ENCODE measurements around the gene AKNA. TPM values are rescaled to one million over a fixed set of nuclear protein-coding genes. Genes with fewer than 3 reads are reported as not detected.

Gene AKNA
- total RNA-seq, 1 donor from 2014 or later, result 24.6 TPM

- Mint-ChIP-seq H3K9me3 (ENCODE audit: low read depth) (no peaks in the 10 kb centered on the region), H3K27me3 (peaks cover 8% of the 10 kb centered on the region), H3K4me1 (ENCODE audit: low read depth) (peaks cover 10% of the 10 kb centered on the region), H3K27ac (peak overlapping the region; percentile 63), H3K36me3 (ENCODE audit: insufficient read depth) (no peaks in the 10 kb centered on the region), H3K4me3 (ENCODE audit: low read depth) (no peak overlapping the region)
- no peak for DNase-seq (ENCODE audit: low spot score, unreplicated experiment)
- no peak for TF ChIP-seq CTCF (IDR thresholded peaks at IDR 0.05; ENCODE audit: unreplicated experiment)
Measured at GRCh38 chr9:114416906-114417305, 29.1 kb upstream of the AKNA start.

GRCh38 chr9:114416290-114416689 lies 28.5 kb upstream of the AKNA start:
- H3K36me3 Mint-ChIP-seq (ENCODE audit: insufficient read depth), result no peaks in the 10 kb centered on the region
- peaks cover 10% of the 10 kb centered on the region for H3K4me1 Mint-ChIP-seq (ENCODE audit: low read depth)
- H3K27ac Mint-ChIP-seq, result no peak overlapping the region
- no peak overlapping the region for H3K4me3 Mint-ChIP-seq (ENCODE audit: low read depth)
- peaks cover 8% of the 10 kb centered on the region for H3K27me3 Mint-ChIP-seq
- no peak for TF ChIP-seq CTCF (IDR thresholded peaks at IDR 0.05; ENCODE audit: unreplicated experiment)
- no peak for DNase-seq (ENCODE audit: low spot score, unreplicated experiment)
- H3K9me3 Mint-ChIP-seq (ENCODE audit: low read depth), result no peaks in the 10 kb centered on the region

DNA sequence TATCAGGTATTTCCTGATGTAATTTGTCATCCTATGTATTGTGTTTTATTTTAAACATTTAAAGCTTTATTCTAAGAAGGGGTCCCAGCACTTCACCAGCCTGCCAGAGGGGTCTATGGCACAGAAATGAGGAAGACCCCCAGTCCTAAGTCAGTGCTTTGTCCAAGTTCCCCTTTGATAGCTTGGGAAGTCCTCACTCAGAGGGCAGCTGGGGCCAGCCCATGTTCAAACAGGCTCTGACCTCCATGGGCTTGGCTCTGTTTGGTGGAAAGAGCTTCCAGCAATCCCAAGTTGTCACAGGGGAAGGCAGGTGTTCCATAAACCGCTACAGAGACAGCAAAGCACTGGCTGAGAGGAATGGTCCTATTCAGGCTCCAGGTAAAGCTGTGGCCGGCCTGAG lies 26.6 kb upstream of the AKNA start:
- peaks cover 13% of the 10 kb centered on the region for H3K27me3 Mint-ChIP-seq

DNA sequence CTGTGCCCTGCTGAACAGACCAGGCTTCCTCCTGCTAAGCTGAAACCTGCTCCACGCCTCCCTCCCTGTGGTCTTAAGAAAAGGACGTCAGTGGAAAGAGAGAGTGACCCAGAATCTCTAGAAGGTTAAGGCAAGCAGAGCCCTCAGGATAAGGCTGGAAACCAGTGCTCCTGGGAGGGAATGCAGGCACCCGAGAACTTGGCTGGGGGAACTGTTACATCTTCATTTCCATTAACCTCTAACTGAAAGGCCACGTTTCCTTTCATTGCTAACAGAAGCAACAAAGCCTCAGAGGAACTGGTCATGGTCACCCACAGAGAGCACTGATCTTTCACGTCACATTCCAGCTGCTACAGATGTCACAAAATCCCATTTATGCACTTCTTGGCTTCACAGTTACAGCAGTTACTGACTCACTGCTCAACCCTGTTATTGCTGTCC lies 26.1 kb upstream of the AKNA start:
- DNase-seq (ENCODE audit: low spot score, unreplicated experiment), result no peak
- no peak overlapping the region for H3K27ac Mint-ChIP-seq
- H3K9me3 Mint-ChIP-seq (ENCODE audit: low read depth), result no peaks in the 10 kb centered on the region
- no peak overlapping the region for H3K4me3 Mint-ChIP-seq (ENCODE audit: low read depth)
- H3K4me1 Mint-ChIP-seq (ENCODE audit: low read depth), result peaks cover 11% of the 10 kb centered on the region
- no peak for TF ChIP-seq CTCF (IDR thresholded peaks at IDR 0.05; ENCODE audit: unreplicated experiment)
- peaks cover 13% of the 10 kb centered on the region for H3K27me3 Mint-ChIP-seq
- H3K36me3 Mint-ChIP-seq (ENCODE audit: insufficient read depth), result no peaks in the 10 kb centered on the region

More for the DNA sequence above, 26.6 kb upstream of the AKNA start:
- peaks cover 11% of the 10 kb centered on the region for H3K4me1 Mint-ChIP-seq (ENCODE audit: low read depth)
- no peak overlapping the region for H3K4me3 Mint-ChIP-seq (ENCODE audit: low read depth)
- no peaks in the 10 kb centered on the region for H3K36me3 Mint-ChIP-seq (ENCODE audit: insufficient read depth)
- no peak overlapping the region for H3K27ac Mint-ChIP-seq
- DNase-seq (ENCODE audit: low spot score, unreplicated experiment), result no peak
- TF ChIP-seq CTCF (IDR thresholded peaks at IDR 0.05; ENCODE audit: unreplicated experiment), result no peak
- H3K9me3 Mint-ChIP-seq (ENCODE audit: low read depth), result no peaks in the 10 kb centered on the region

- H3K9me3 Mint-ChIP-seq (ENCODE audit: low read depth), result no peaks in the 10 kb centered on the region
- no peak for DNase-seq (ENCODE audit: low spot score, unreplicated experiment)
- H3K4me3 Mint-ChIP-seq (ENCODE audit: low read depth), result no peak overlapping the region
- TF ChIP-seq CTCF (IDR thresholded peaks at IDR 0.05; ENCODE audit: unreplicated experiment), result no peak
- peaks cover 7% of the 10 kb centered on the region for H3K4me1 Mint-ChIP-seq (ENCODE audit: low read depth)
- H3K27me3 Mint-ChIP-seq, result peaks cover 13% of the 10 kb centered on the region
- no peaks in the 10 kb centered on the region for H3K36me3 Mint-ChIP-seq (ENCODE audit: insufficient read depth)
- no peak overlapping the region for H3K27ac Mint-ChIP-seq
Measured at GRCh38 chr9:114412048-114412683, 24.4 kb upstream of the AKNA start.

Data from progenitor cell of endocrine pancreas (in vitro differentiated cells).